Neural progenitor cell (in vitro differentiated cells): ENCODE measurements around the gene GNAT1.

ENCODE experiments used
- CTCF ChIP-seq: fragments of 200-600 bp; sonication (generic); IDR thresholded peaks from 2 replicates; pipeline ENCODE4 v1.5.1; 2017; ENCODE audit warnings: antibody characterized with exemption, mild to moderate bottlenecking
- EZH2 ChIP-seq: fragments of 200-600 bp; sonication (generic); IDR thresholded peaks from 2 replicates; pipeline ENCODE4 v1.6.1; 2017; ENCODE audit warnings: antibody characterized with exemption, mild to moderate bottlenecking, moderate library complexity
- EZH2phosphoT487 ChIP-seq: fragments of 200-600 bp; sonication (generic); IDR thresholded peaks from 2 replicates; pipeline ENCODE4 v1.6.1; 2017; ENCODE audit warnings: antibody characterized with exemption

GRCh38 chr3:50212971-50213370 is 21.6 kb downstream of the GNAT1 start:
- no peak for TF ChIP-seq CTCF
- TF ChIP-seq EZH2 = no peak
- TF ChIP-seq EZH2phosphoT487 = no peak
